Thoracic aorta (tissue), 2 donors: Measurements from ENCODE around the gene PAK1. TPM values are rescaled to one million over a fixed set of nuclear protein-coding genes. Genes with fewer than 3 reads are reported as not detected.

Source experiments
- ATAC-seq: fragments of 150-250 bp; one replicate; pipeline ENCODE4 v1.8.0; 2017; ENCODE audit warnings: low read depth; ENCODE audit not compliant: insufficient number of reproducible peaks, low FRiP score
- DNase-seq: peaks from one replicate; pipeline ENCODE4 v3.0.0-alpha.2; 2020; ENCODE audit warnings: low spot score
- H3K27ac ChIP-seq, 2 donors: fragments of 200-600 bp; sonication (generic); 1 replicate in 1 of 2; 2 replicates in 1 of 2; pipeline ENCODE4 v1.5.1; 2016; ENCODE audit warnings: mild to moderate bottlenecking in 2 of 2, moderate library complexity in 2 of 2
- H3K27me3 ChIP-seq: fragments of 200-600 bp; sonication (generic); replicated peaks from 2 replicates; pipeline ENCODE4 v1.6.0; 2016; ENCODE audit warnings: mild to moderate bottlenecking; ENCODE audit not compliant: insufficient read depth
- H3K36me3 ChIP-seq: fragments of 200-600 bp; sonication (generic); one replicate; pipeline ENCODE4 v1.5.1; 2016
- H3K4me1 ChIP-seq, 2 donors: fragments of 200-600 bp; sonication (generic); 1 replicate in 1 of 2; 2 replicates in 1 of 2; pipeline versions ENCODE4 v1.5.1 to v1.6.0; 2016; ENCODE audit warnings: low read depth in 2 of 2, mild to moderate bottlenecking in 1 of 2; ENCODE audit not compliant: control insufficient read depth in 1 of 2
- H3K4me3 ChIP-seq: fragments of 200-600 bp; sonication (generic); 2 replicates; pipeline ENCODE4 v1.5.1; 2016; ENCODE audit warnings: mild to moderate bottlenecking
- H3K9me3 ChIP-seq: fragments of 200-600 bp; sonication (generic); 2 replicates; pipeline ENCODE4 v1.5.1; 2016
- CTCF ChIP-seq: fragments of 200-600 bp; sonication (generic); IDR thresholded peaks from one replicate; pipeline ENCODE4 v1.5.1; 2019; ENCODE audit warnings: antibody characterized with exemption
- total RNA-seq, 2 donors: library from RNA; depleted of rRNA; stranded (reverse); fragments of >200 nt; gene quantifications; one replicate each; pipeline versions ENCODE4 v1.1.0 to v1.2.3, GENCODE V29; 2016

Gene PAK1
- total RNA-seq, 2 donors from 2014 or later: 29.4 to 48.3 TPM

DNA sequence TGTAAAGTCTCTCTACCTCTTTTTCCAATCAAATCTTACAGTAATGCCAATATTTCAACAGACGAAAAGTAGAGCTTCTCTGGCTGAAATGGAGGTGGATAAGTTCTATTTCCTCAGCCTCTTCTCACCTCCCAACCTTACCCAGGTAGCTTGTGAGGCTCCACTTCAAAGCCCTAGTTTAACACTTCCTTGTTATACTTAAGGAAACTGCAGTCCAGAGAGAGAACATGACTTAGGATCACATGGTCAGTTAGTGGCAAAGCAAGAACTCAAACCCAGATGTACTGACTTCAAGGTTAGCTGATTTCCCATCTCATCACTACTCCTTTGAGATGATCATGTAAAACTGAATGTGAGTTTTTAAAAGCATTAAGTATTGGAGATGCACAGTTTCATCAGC, 32.5 kb downstream of the PAK1 start:
- H3K27ac ChIP-seq: no peak overlapping the region
- H3K4me3 ChIP-seq: no peak overlapping the region
- no peaks in the 10 kb centered on the region for H3K36me3 ChIP-seq
- ATAC-seq: no peak
- DNase-seq: no peak
- no peaks in the 10 kb centered on the region for H3K9me3 ChIP-seq
- no peak for TF ChIP-seq CTCF
- no peaks in the 10 kb centered on the region for H3K27me3 ChIP-seq
- no peaks in the 10 kb centered on the region for H3K4me1 ChIP-seq

DNA sequence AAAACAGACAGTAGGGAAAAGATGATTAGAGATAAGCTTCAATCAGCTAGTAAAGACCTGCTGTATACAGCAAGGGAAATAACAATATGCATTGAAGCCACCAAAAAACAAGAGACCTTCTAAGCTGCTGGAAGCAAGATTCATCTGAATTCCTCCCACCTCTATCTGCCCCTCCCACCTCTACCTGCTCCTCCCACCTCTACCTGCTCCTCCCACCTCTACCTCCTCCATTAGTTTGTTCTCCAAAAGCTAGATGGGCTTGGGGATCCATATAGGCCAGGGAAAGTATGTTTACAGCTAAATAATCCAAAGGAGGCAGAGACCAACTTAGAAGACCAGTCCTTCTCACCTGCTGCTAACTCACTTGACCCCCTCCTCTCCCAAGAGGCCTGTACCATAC, 33.2 kb downstream of the PAK1 start:
- no peak for TF ChIP-seq CTCF
- Histone ChIP-seq H3K4me1 (no peaks in the 10 kb centered on the region), H3K27ac (no peak overlapping the region), H3K9me3 (no peaks in the 10 kb centered on the region), H3K4me3 (no peak overlapping the region), H3K27me3 (no peaks in the 10 kb centered on the region), H3K36me3 (no peaks in the 10 kb centered on the region)
- no peak for ATAC-seq
- no peak for DNase-seq

DNA sequence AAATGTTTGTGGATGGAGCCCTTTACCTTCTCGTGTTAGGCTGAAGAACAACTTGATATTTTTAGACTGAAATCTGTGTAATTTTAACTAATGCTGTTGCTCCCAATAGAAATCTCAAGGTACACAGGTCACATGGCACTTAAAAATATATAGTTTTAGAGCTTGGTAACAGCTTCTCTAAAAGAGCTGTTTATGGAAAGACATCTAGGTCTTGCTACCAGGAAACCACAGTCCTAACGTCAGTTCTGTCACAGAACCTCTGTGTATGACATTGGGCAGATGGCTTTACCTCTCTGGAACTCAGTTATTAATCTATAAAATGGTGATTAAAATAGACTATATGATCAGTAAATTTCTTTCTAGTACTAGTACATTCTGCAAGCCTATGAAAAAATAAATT, 35.4 kb downstream of the PAK1 start:
- ATAC-seq (no peak), DNase-seq (no peak)
- no peaks in the 10 kb centered on the region for H3K4me1 ChIP-seq
- H3K27ac ChIP-seq: no peak overlapping the region
- H3K4me3 ChIP-seq: no peak overlapping the region
- no peaks in the 10 kb centered on the region for H3K36me3 ChIP-seq
- no peaks in the 10 kb centered on the region for H3K27me3 ChIP-seq
- no peak for TF ChIP-seq CTCF
- H3K9me3 ChIP-seq: no peaks in the 10 kb centered on the region

- Histone ChIP-seq H3K4me1 (no peaks in the 10 kb centered on the region), H3K9me3 (no peaks in the 10 kb centered on the region), H3K27me3 (no peaks in the 10 kb centered on the region), H3K36me3 (no peaks in the 10 kb centered on the region), H3K27ac (no peak overlapping the region), H3K4me3 (no peak overlapping the region)
- no peak for TF ChIP-seq CTCF
- DNase-seq: no peak
- no peak for ATAC-seq
Observed at GRCh38 chr11:77436969-77437368, 36.9 kb downstream of the PAK1 start.

DNA sequence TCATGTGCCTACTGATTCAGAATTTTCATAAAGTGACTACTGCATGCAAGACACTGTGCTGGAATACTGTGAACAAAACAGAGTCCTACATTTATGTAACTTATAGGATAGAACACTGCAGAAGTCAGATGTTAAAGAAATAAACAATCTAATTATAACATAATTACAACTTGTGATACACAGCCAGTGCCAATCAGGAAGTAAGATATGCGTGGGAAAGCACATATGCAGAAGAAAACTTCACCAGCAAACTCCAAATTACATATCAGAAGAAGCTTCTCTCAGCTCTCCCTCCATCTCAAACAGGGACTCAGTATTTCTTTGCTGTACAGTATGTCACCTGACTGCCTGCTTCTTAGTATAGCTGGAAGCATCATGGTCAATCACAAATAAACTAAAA, 37.4 kb downstream of the PAK1 start:
- no peak overlapping the region for H3K4me3 ChIP-seq
- DNase-seq (no peak), ATAC-seq (no peak)
- H3K27me3 ChIP-seq: no peaks in the 10 kb centered on the region
- H3K4me1 ChIP-seq: no peaks in the 10 kb centered on the region
- TF ChIP-seq CTCF: no peak
- H3K27ac ChIP-seq: no peak overlapping the region
- H3K9me3 ChIP-seq: no peaks in the 10 kb centered on the region
- no peaks in the 10 kb centered on the region for H3K36me3 ChIP-seq
